Esophagus muscularis mucosa (tissue), 4 donors: ENCODE results near the gene CACFD1. TPM values are rescaled to one million over a fixed set of nuclear protein-coding genes. Genes with fewer than 3 reads are reported as not detected.

Source experiments
- DNase-seq: peaks from one replicate; pipeline ENCODE4 v3.0.0-alpha.2; 2017; ENCODE audit errors: extremely low spot score
- H3K27ac ChIP-seq, 4 donors: fragments of 200-600 bp; sonication (generic); replicated peaks in 1 of 4; 1 replicate in 3 of 4; 2 replicates in 1 of 4; pipeline ENCODE4 v1.5.1; 2016 to 2019; ENCODE audit warnings: mild to moderate bottlenecking in 1 of 4
- H3K27me3 ChIP-seq, 4 donors: fragments of 200-600 bp; sonication (generic); one replicate each; pipeline versions ENCODE4 v1.5.1 to v1.6.0; 2016 to 2019
- H3K36me3 ChIP-seq, 4 donors: fragments of 200-600 bp; sonication (generic); one replicate each; pipeline ENCODE4 v1.5.1; 2016 to 2019
- H3K4me1 ChIP-seq, 4 donors: fragments of 200-600 bp; sonication (generic); one replicate each; pipeline ENCODE4 v1.5.1; 2016 to 2019
- H3K4me3 ChIP-seq, 4 donors: fragments of 200-600 bp; sonication (generic); 1 replicate in 2 of 4; 2 replicates in 2 of 4; pipeline ENCODE4 v1.5.1; 2016 to 2019; ENCODE audit warnings: mild to moderate bottlenecking in 4 of 4, moderate library complexity in 1 of 4
- H3K9me3 ChIP-seq, 4 donors: fragments of 200-600 bp; sonication (generic); 1 replicate in 3 of 4; 2 replicates in 1 of 4; pipeline ENCODE4 v1.5.1; 2016 to 2019
- EP300 ChIP-seq: sonication (generic); formaldehyde crosslinking; IDR thresholded peaks from one replicate; pipeline ENCODE4 v1.6.1; 2017; ENCODE audit warnings: antibody characterized with exemption
- POLR2A ChIP-seq: fragments of 450-650 bp; IDR thresholded peaks from one replicate; pipeline ENCODE4 v1.6.1; 2017; ENCODE audit warnings: antibody characterized with exemption, moderate library complexity, mild to moderate bottlenecking, low read depth
- POLR2AphosphoS5 ChIP-seq, 2 donors: sonication (generic); formaldehyde crosslinking; IDR thresholded peaks; one replicate each; pipeline ENCODE4 v1.6.1; 2017; ENCODE audit warnings: antibody characterized with exemption in 2 of 2
- WGBS: methylation state at CpG from one replicate; pipeline ENCODE4 v1.1.5; 2018; 5-methylcytosine and 5-hydroxymethylcytosine counted together
- intact Hi-C: fragments of 100-400 bp; cut with DNase I; formaldehyde crosslinking; loops from one replicate; pipeline ENCODE4 v1.15.1; 2023
- total RNA-seq, 4 donors: library from RNA; depleted of rRNA; stranded (reverse); fragments of >200 nt; gene quantifications; one replicate each; pipeline versions ENCODE4 v1.1.0 to v1.2.1, GENCODE V29; 2016
- TF ChIP-seq, protein P1 (sequence below), 3 experiments: fragments of 200-600 bp in 2 of 3; fragments of 450-650 bp in 1 of 3; sonication (generic) in 2 of 3; IDR thresholded peaks; one replicate each; pipeline ENCODE4 v1.5.1; 2017 to 2019; ENCODE audit warnings: antibody characterized with exemption in 3 of 3, mild to moderate bottlenecking in 2 of 3, moderate library complexity in 1 of 3

CACFD1 gene
- total RNA-seq, 4 donors from 2014 or later = 12.5 to 27.8 (median 19.6) TPM

DNA sequence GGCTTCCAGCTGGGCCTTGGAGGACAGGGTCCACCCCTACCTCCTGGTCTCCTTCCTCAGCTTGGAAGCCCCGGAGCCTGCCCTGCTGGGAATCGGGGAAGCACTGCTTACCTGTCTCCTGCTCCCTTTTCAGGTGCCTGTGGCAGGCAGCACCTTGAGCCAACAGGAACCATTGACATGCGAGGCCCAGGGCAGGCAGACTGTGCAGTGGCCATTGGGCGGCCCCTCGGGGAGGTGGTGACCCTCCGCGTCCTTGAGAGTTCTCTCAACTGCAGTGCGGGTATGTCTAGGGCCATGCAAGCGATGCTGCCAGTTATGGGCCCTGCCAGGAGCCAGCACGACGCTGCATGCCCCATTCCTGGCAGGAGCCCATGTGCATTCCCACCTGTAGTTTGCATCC lies 3.8 kb upstream of the CACFD1 start:
- intact Hi-C loops = no loop called here
- no peak overlapping the region for H3K27ac ChIP-seq
- WGBS = 90% methylated on average over 11 of the region's 11 CpGs
- no peak for DNase-seq
- H3K4me1 ChIP-seq = peaks cover 11 to 16% (median 14%) of the 10 kb centered on the region in 4 donors
- H3K4me3 ChIP-seq = no peak overlapping the region
- no peak for TF ChIP-seq EP300
- TF ChIP-seq, protein P1, sequence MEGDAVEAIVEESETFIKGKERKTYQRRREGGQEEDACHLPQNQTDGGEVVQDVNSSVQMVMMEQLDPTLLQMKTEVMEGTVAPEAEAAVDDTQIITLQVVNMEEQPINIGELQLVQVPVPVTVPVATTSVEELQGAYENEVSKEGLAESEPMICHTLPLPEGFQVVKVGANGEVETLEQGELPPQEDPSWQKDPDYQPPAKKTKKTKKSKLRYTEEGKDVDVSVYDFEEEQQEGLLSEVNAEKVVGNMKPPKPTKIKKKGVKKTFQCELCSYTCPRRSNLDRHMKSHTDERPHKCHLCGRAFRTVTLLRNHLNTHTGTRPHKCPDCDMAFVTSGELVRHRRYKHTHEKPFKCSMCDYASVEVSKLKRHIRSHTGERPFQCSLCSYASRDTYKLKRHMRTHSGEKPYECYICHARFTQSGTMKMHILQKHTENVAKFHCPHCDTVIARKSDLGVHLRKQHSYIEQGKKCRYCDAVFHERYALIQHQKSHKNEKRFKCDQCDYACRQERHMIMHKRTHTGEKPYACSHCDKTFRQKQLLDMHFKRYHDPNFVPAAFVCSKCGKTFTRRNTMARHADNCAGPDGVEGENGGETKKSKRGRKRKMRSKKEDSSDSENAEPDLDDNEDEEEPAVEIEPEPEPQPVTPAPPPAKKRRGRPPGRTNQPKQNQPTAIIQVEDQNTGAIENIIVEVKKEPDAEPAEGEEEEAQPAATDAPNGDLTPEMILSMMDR (IDR thresholded peaks at IDR 0.05) = no peak
- TF ChIP-seq POLR2AphosphoS5 (IDR thresholded peaks at IDR 0.05) = no peak
- TF ChIP-seq POLR2A = no peak
- H3K9me3 ChIP-seq = no peaks in the 10 kb centered on the region
- H3K36me3 ChIP-seq = peaks cover 0 to 5% (median 0%) of the 10 kb centered on the region in 4 donors
- H3K27me3 ChIP-seq = no peaks in the 10 kb centered on the region

DNA sequence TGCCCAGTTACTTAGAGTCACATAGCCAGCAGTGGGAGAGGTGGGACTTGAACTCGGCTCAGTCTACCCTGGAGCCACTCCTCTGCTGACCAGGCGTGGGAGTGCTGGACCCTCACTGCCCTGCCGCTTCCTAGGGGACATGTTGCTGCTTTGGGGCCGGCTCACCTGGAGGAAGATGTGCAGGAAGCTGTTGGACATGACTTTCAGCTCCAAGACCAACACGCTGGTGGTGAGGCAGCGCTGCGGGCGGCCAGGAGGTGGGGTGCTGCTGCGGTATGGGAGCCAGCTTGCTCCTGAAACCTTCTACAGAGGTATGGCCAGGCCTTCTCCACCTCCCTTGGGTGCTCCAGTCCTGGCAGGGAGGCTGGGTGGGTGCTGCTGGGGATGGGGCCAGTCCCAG lies 3.4 kb upstream of the CACFD1 start:
- Histone ChIP-seq H3K36me3 (peaks cover 0 to 5% (median 0%) of the 10 kb centered on the region in 4 donors), H3K27ac (no peak overlapping the region), H3K4me1 (peaks cover 11 to 21% (median 18%) of the 10 kb centered on the region in 4 donors), H3K9me3 (no peaks in the 10 kb centered on the region), H3K27me3 (no peaks in the 10 kb centered on the region), H3K4me3 (no peak overlapping the region)
- no peak for DNase-seq
- WGBS = 100% methylated on average over 6 of the region's 9 CpGs
- TF ChIP-seq POLR2A (no peak), EP300 (no peak), POLR2AphosphoS5 (IDR thresholded peaks at IDR 0.05) (no peak)
- TF ChIP-seq, protein P1 (IDR thresholded peaks at IDR 0.05) = no peak
- intact Hi-C loops = no loop called here

DNA sequence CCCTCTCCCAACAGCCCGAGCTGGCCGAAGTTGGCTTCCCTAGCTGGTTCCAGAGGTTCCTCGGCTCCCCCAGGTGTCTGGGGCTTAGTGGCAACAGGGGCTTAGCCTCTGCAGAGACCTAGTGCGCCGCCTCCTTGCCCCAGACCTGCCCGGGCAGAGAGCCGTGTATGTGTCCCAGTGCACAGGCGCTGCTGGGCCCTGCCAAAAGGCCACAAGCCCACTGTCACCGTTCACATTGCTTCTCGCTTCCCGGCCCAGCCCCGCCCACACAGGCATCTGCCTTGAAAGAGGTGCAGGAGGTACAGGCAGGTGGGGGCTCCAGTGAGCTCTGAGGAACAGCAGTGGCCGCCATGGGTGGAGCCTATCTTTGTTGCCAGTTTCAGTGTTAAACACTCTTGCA lies 2.5 kb upstream of the CACFD1 start:
- Histone ChIP-seq H3K9me3 (no peaks in the 10 kb centered on the region), H3K27ac (no peak overlapping the region), H3K27me3 (no peaks in the 10 kb centered on the region), H3K4me1 (peaks cover 11 to 23% (median 19%) of the 10 kb centered on the region in 4 donors), H3K36me3 (peaks cover 0 to 5% (median 0%) of the 10 kb centered on the region in 4 donors), H3K4me3 (no peak overlapping the region)
- TF ChIP-seq, protein P1 (IDR thresholded peaks at IDR 0.05) = no peak
- TF ChIP-seq EP300 = no peak
- TF ChIP-seq POLR2A = no peak
- TF ChIP-seq POLR2AphosphoS5 (IDR thresholded peaks at IDR 0.05) = no peak
- DNase-seq = no peak
- intact Hi-C loops = no loop called here
- 90% methylated on average over 12 of the region's 13 CpGs for WGBS

DNA sequence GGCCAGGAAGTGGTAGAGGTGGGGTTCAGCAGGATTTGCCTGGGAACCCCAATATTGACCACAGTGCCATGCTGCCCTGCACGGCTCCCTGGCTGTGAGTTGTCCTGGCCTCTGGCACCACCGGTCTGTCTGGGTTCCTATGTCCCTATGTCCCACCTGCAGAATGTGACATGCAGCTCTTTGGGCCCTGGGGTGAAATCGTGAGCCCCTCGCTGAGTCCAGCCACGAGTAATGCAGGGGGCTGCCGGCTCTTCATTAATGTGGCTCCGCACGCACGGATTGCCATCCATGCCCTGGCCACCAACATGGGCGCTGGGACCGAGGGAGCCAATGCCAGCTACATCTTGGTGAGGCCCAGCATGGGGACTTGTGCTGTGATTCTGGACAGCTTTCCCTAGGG lies 2.0 kb upstream of the CACFD1 start:
- WGBS = no CpG with 5 or more reads among the region's 11 CpGs
- TF ChIP-seq, protein P1 (IDR thresholded peaks at IDR 0.05) = no peak
- TF ChIP-seq POLR2AphosphoS5 (IDR thresholded peaks at IDR 0.05) (no peak), EP300 (no peak), POLR2A (no peak)
- H3K27me3 ChIP-seq = no peaks in the 10 kb centered on the region
- H3K4me3 ChIP-seq = no peak overlapping the region
- DNase-seq = no peak
- peaks cover 0 to 5% (median 0%) of the 10 kb centered on the region in 4 donors for H3K36me3 ChIP-seq
- no peak overlapping the region for H3K27ac ChIP-seq
- peaks cover 11 to 23% (median 19%) of the 10 kb centered on the region in 4 donors for H3K4me1 ChIP-seq
- no peaks in the 10 kb centered on the region for H3K9me3 ChIP-seq
- intact Hi-C loops = no loop called here
